HCT116 (cell line): ENCODE data around the gene CLEC10A. TPM values are rescaled to one million over a fixed set of nuclear protein-coding genes. Genes with fewer than 3 reads are reported as not detected.

Experiments used
- ATAC-seq: fragments of 200-7000 bp; cut with Tn5 transposase; 2 replicates; pipeline ENCODE4 v1.9.1; 2020; ENCODE audit warnings: mild to moderate bottlenecking, moderate library complexity
- BruUV-seq: library from RNA; stranded (reverse); fragments of 400-500 nt; replicated peaks from 2 replicates; lab custom pipeline; 2021; lab: Mats Ljungman, UMichigan
- CTCF ChIA-PET: fragments of 300-600 bp; sonication (Branson Sonifier 250); formaldehyde crosslinking; loops from one replicate; lab custom pipeline; 2021; ENCODE audit warnings: antibody characterized with exemption; lab: Charles Lee
- POLR2A ChIA-PET: fragments of 300-600, 350-600 bp; sonication (Branson Sonifier 250); formaldehyde crosslinking; loops from one replicate; lab custom pipeline; 2021; ENCODE audit warnings: antibody characterized with exemption; lab: Charles Lee
- RAD21 ChIA-PET, 2 experiments: fragments of 300-600 bp; sonication (Branson Sonifier 250); formaldehyde crosslinking; loops; one replicate each; lab custom pipeline; 2023; ENCODE audit warnings: low total read pairs in 2 of 2; ENCODE audit not compliant: uncharacterized antibody in 2 of 2, unreplicated experiment in 2 of 2, low non-redundant PET in 1 of 2; lab: Charles Lee
- DNase-seq: peaks from one replicate; pipeline ENCODE4 v3.0.0-alpha.2; 2010; ENCODE audit warnings: low read depth, low spot score
- H2AFZ ChIP-seq: fragments of 200-600 bp; shearing (Covaris generic), sonication (generic); 2 replicates; pipeline ENCODE4 v1.6.1; 2017; ENCODE audit warnings: low read depth, mixed run types, mixed read lengths, antibody characterized with exemption, low read length; ENCODE audit not compliant: poor library complexity, severe bottlenecking
- H3K27ac ChIP-seq: 2 replicates; pipeline ENCODE4 v1.5.1; 2012; ENCODE audit warnings: low read depth, low read length
- H3K27me3 ChIP-seq: fragments of 200-600 bp; sonication (generic); 2 replicates; pipeline ENCODE4 v1.6.1; 2016; ENCODE audit warnings: mixed run types, low read length, mixed read lengths; ENCODE audit not compliant: insufficient read depth
- H3K36me3 ChIP-seq, 2 experiments: fragments of 200-500 bp in 1 of 2; fragments of 200-600 bp in 1 of 2; sonication (Bioruptor generic) in 1 of 2; sonication (generic) in 1 of 2; 2 replicates each; pipeline versions ENCODE4 v1.5.1 to v1.6.1; 2014 to 2016; ENCODE audit warnings: low read length in 2 of 2, inconsistent platforms in 1 of 2, mixed read lengths in 1 of 2, mixed run types in 1 of 2; ENCODE audit not compliant: insufficient read depth in 2 of 2, control insufficient read depth in 1 of 2
- H3K4me1 ChIP-seq, 2 experiments: fragments of 200-600 bp in 1 of 2; sonication (generic) in 1 of 2; 2 replicates each; pipeline versions ENCODE4 v1.5.1 to v1.6.1; 2012 to 2017; ENCODE audit warnings: low read length in 2 of 2, inconsistent platforms in 1 of 2, mild to moderate bottlenecking in 1 of 2, mixed read lengths in 1 of 2, mixed run types in 1 of 2, moderate library complexity in 1 of 2; ENCODE audit not compliant: insufficient read depth in 2 of 2, control insufficient read depth in 1 of 2
- H3K4me2 ChIP-seq: fragments of 200-600 bp; sonication (generic); 2 replicates; pipeline ENCODE4 v1.6.1; 2017; ENCODE audit warnings: mixed run types, low read length, mixed read lengths
- H3K4me3 ChIP-seq, 2 experiments: fragments of 200-600 bp in 1 of 2; sonication (generic) in 1 of 2; replicated peaks in 1 of 2; 2 replicates each; pipeline ENCODE4 v1.5.1; 2011 to 2016; ENCODE audit warnings: low read length in 2 of 2, control low read depth in 1 of 2, low read depth in 1 of 2, mild to moderate bottlenecking in 1 of 2, mixed read lengths in 1 of 2, mixed run types in 1 of 2
- H3K79me2 ChIP-seq: fragments of 200-600 bp; sonication (generic); 2 replicates; pipeline ENCODE4 v1.6.1; 2017; ENCODE audit warnings: mild to moderate bottlenecking, mixed run types, low read length, moderate library complexity, mixed read lengths; ENCODE audit not compliant: insufficient read depth
- H3K9ac ChIP-seq: fragments of 200-600 bp; sonication (generic); 2 replicates; pipeline ENCODE4 v1.6.1; 2016; ENCODE audit warnings: low read length, mixed read lengths
- H3K9me2 ChIP-seq: fragments of 200-600 bp; sonication (generic), shearing (Covaris generic); 2 replicates; pipeline ENCODE4 v1.6.1; 2017; ENCODE audit warnings: mixed run types, mild to moderate bottlenecking, moderate library complexity; ENCODE audit not compliant: insufficient read depth
- H3K9me3 ChIP-seq, 2 experiments: fragments of 200-500 bp in 1 of 2; fragments of 200-600 bp in 1 of 2; sonication (Bioruptor generic) in 1 of 2; sonication (generic) in 1 of 2; 2 replicates each; pipeline ENCODE4 v1.6.1; 2014 to 2017; ENCODE audit warnings: low read length in 2 of 2, mixed read lengths in 2 of 2, inconsistent platforms in 1 of 2, low read depth in 1 of 2, mild to moderate bottlenecking in 1 of 2, mixed run types in 1 of 2, moderate library complexity in 1 of 2; ENCODE audit not compliant: control insufficient read depth in 1 of 2, insufficient read depth in 1 of 2
- H4K20me1 ChIP-seq: fragments of 200-600 bp; sonication (generic), shearing (Covaris generic); 2 replicates; pipeline ENCODE4 v1.6.1; 2017; ENCODE audit warnings: mixed run types, mild to moderate bottlenecking, moderate library complexity; ENCODE audit not compliant: insufficient read depth
- CBX3 ChIP-seq: IDR thresholded peaks from 2 replicates; pipeline ENCODE4 v1.6.1; 2012; ENCODE audit warnings: low read depth
- CEBPB ChIP-seq: IDR thresholded peaks from 2 replicates; pipeline ENCODE4 v1.6.1; 2012; ENCODE audit warnings: low read depth
- EGR1 ChIP-seq: IDR thresholded peaks from 2 replicates; pipeline ENCODE4 v1.6.1; 2012; ENCODE audit warnings: low read depth
- ELF1 ChIP-seq: IDR thresholded peaks from 2 replicates; pipeline ENCODE4 v1.6.1; 2012; ENCODE audit warnings: low read depth, borderline replicate concordance
- POLR2AphosphoS5 ChIP-seq: IDR thresholded peaks from 2 replicates; pipeline ENCODE4 v1.6.1; 2011; ENCODE audit warnings: mild to moderate bottlenecking, low read depth, low read length, moderate library complexity
- RAD21 ChIP-seq: IDR thresholded peaks from 2 replicates; pipeline ENCODE4 v1.6.1; 2012; ENCODE audit warnings: low read depth, mild to moderate bottlenecking
- SIN3A ChIP-seq: IDR thresholded peaks from 2 replicates; pipeline ENCODE4 v1.6.1; 2012; ENCODE audit warnings: low read depth
- SP1 ChIP-seq: IDR thresholded peaks from 2 replicates; pipeline ENCODE4 v1.6.1; 2012; ENCODE audit warnings: low read depth
- SRF ChIP-seq: IDR thresholded peaks from 2 replicates; pipeline ENCODE4 v1.6.1; 2012; ENCODE audit warnings: low read depth
- TCF7L2 ChIP-seq: IDR thresholded peaks from 2 replicates; pipeline ENCODE4 v1.7.0; 2011; ENCODE audit warnings: borderline replicate concordance, inconsistent platforms; ENCODE audit not compliant: insufficient read depth, insufficient read length; ENCODE audit errors: extremely low read depth
- ZFX ChIP-seq: fragments of 450-650 bp; IDR thresholded peaks from 2 replicates; pipeline ENCODE4 v1.6.1; 2017
- ZNF274 ChIP-seq: fragments of 200-500 bp; sonication (Bioruptor generic); IDR thresholded peaks from 2 replicates; pipeline ENCODE4 v1.6.1; 2014; ENCODE audit warnings: mild to moderate bottlenecking, low read depth, low read length, inconsistent platforms
- intact Hi-C: fragments of 100-400 bp; cut with micrococcal nuclease; formaldehyde crosslinking; loops from 2 replicates; pipeline ENCODE4 v1.10.0; 2022
- total RNA-seq: library from RNA; stranded (reverse); gene quantifications from one replicate; pipeline ENCODE4 v1.2.1, GENCODE V29; 2021; ENCODE audit not compliant: unreplicated experiment
- TF ChIP-seq, protein P1 (sequence below): IDR thresholded peaks from 2 replicates; pipeline ENCODE4 v1.6.1; 2012
- TF ChIP-seq, protein P2 (sequence below): IDR thresholded peaks from 2 replicates; pipeline ENCODE4 v1.6.1; 2012; ENCODE audit warnings: low read depth

The CLEC10A gene
- total RNA-seq, 1 experiment from 2014 or later, result not detected

DNA sequence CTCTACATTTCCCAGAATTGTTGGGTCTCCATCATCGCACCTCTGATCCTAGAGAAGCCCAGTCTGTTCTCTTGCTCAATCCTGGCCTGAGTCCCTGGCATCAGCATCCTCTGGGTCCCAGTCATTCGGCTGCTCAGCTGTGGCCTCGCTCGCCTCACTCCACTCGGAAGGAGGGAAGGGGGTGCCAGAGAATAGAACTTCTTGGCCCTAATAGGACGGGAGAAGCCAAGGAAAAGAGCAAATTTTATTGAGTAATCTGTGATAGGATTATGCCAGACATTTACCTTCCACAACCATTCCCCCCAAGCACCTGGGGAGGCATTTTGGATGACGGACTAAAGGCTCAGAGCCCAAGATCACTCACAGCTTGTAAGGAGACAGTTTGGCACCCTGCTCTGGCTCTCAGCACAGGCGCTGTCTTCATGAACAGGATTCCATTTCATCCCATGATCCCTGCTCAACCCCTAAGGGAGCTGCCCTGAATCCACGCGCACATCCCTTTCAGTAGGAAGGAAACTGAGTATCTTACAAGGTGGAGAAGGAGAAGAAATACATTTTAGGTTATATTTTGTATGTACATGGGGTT lies 498 bp upstream of the CLEC10A start:
- POLR2A ChIA-PET, result no interaction called here
- no peak overlapping the region for H3K4me3 ChIP-seq
- H3K9me2 ChIP-seq, result no peaks in the 10 kb centered on the region
- H3K4me2 ChIP-seq, result no peak overlapping the region
- CTCF ChIA-PET, result no interaction called here
- H2AFZ ChIP-seq, result no peak overlapping the region
- RAD21 ChIA-PET, result no interaction called here
- no peak for TF ChIP-seq RAD21
- TF ChIP-seq POLR2AphosphoS5, result no peak
- no peak for TF ChIP-seq ZNF274
- TF ChIP-seq SP1, result no peak
- TF ChIP-seq SIN3A, result no peak
- TF ChIP-seq, protein P1, sequence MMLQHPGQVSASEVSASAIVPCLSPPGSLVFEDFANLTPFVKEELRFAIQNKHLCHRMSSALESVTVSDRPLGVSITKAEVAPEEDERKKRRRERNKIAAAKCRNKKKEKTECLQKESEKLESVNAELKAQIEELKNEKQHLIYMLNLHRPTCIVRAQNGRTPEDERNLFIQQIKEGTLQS, result no peak
- TF ChIP-seq CBX3, result no peak
- TF ChIP-seq SRF, result no peak
- TF ChIP-seq TCF7L2, result no peak
- TF ChIP-seq ZFX, result no peak
- no peaks in the 10 kb centered on the region for H4K20me1 ChIP-seq
- no peaks in the 10 kb centered on the region for H3K79me2 ChIP-seq
- intact Hi-C loops, result no loop called here
- no TSS peak for BruUV-seq
- ATAC-seq, result no peak
- H3K4me1 ChIP-seq, result no peaks in the 10 kb centered on the region
- no peak for DNase-seq
- H3K27ac ChIP-seq, result no peak overlapping the region
- H3K9me3 ChIP-seq, result no peaks in the 10 kb centered on the region
- H3K9ac ChIP-seq, result no peak overlapping the region
- H3K27me3 ChIP-seq, result no peaks in the 10 kb centered on the region
- no peaks in the 10 kb centered on the region for H3K36me3 ChIP-seq

DNA sequence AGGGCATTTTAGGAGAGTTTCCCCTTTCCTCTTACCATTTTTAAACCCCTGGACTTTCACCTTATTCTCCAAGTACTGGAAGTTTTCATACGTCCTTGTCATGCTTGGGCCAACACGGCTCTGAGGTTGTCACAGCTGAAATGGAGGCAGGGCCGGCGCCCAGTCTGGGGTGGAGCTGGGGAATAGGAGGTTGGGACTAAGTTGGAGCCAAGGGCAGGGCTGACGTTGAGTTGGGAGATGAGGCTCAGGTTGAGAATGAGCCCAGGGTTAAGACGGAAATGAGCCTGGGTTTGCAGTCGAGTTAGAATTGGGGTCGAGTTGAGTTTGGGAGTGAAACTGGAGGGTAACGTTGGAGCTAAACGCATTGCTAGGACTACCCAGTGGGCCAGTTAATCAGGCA lies 1.3 kb downstream of the CLEC10A start:
- Histone ChIP-seq H3K4me2 (no peak overlapping the region), H4K20me1 (no peaks in the 10 kb centered on the region), H3K9me2 (no peaks in the 10 kb centered on the region), H3K27me3 (no peaks in the 10 kb centered on the region), H3K27ac (no peak overlapping the region), H3K79me2 (no peaks in the 10 kb centered on the region), H3K4me1 (no peaks in the 10 kb centered on the region), H3K9me3 (no peaks in the 10 kb centered on the region; a peak in 1 of 4 replicates), H3K36me3 (no peaks in the 10 kb centered on the region), H3K9ac (no peak overlapping the region), H3K4me3 (no peak overlapping the region), H2AFZ (no peak overlapping the region)
- TF ChIP-seq, protein P2, sequence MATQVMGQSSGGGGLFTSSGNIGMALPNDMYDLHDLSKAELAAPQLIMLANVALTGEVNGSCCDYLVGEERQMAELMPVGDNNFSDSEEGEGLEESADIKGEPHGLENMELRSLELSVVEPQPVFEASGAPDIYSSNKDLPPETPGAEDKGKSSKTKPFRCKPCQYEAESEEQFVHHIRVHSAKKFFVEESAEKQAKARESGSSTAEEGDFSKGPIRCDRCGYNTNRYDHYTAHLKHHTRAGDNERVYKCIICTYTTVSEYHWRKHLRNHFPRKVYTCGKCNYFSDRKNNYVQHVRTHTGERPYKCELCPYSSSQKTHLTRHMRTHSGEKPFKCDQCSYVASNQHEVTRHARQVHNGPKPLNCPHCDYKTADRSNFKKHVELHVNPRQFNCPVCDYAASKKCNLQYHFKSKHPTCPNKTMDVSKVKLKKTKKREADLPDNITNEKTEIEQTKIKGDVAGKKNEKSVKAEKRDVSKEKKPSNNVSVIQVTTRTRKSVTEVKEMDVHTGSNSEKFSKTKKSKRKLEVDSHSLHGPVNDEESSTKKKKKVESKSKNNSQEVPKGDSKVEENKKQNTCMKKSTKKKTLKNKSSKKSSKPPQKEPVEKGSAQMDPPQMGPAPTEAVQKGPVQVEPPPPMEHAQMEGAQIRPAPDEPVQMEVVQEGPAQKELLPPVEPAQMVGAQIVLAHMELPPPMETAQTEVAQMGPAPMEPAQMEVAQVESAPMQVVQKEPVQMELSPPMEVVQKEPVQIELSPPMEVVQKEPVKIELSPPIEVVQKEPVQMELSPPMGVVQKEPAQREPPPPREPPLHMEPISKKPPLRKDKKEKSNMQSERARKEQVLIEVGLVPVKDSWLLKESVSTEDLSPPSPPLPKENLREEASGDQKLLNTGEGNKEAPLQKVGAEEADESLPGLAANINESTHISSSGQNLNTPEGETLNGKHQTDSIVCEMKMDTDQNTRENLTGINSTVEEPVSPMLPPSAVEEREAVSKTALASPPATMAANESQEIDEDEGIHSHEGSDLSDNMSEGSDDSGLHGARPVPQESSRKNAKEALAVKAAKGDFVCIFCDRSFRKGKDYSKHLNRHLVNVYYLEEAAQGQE, result no peak
- TF ChIP-seq EGR1 (no peak), POLR2AphosphoS5 (no peak), CEBPB (no peak), ELF1 (no peak)
- TF ChIP-seq, protein P1, result no peak
- intact Hi-C loops, result no loop called here
- ChIA-PET POLR2A (no interaction called here), RAD21 (no interaction called here), CTCF (no interaction called here)
- DNase-seq (no peak), ATAC-seq (no peak)
- no TSS peak for BruUV-seq
